ENCODE results near the gene ALPG.
A peak's percentile ranks its signal among the peaks of the same experiment; 100 is the strongest.
"Not testable (repeated sequence)": the region's sequence is repeated elsewhere in the genome, so short reads cannot be mapped to it uniquely, and the experiment has no call there.

Gene ALPG

GRCh38 chr2:232420463-232421188 lies 14.0 kb downstream of the ALPG start:
- DNase-seq, result peak; percentile 40

DNA sequence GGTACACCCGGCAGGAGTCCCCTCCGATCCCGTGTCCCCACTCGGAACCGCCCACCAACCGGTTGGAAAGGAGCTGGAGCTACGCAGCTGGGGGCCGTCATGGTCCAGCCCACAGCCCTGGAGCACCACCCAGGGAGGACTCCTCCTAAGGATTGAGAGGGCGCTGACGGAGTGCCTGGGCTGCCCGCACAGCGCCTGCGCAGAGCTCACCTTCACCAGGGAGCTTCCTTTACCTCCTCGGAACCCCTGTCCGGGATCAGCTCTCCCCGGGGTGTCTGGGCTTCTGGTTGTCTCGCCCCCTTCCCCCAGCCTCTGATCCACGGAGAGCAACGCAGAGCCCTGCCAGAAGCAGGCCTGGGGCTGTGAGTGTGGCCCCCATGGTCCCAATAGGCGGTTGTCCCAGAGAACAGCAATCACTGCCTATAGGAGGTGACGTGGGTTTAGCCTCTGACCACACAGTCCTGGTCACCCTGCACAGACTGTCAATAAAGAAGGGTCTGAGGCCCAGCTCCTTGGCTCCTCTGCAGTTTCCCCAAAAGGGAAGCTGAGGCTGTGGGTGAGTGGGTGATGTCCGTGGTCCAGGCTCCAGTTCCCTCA lies 14.6 kb downstream of the ALPG start:
- no peak for DNase-seq

DNA sequence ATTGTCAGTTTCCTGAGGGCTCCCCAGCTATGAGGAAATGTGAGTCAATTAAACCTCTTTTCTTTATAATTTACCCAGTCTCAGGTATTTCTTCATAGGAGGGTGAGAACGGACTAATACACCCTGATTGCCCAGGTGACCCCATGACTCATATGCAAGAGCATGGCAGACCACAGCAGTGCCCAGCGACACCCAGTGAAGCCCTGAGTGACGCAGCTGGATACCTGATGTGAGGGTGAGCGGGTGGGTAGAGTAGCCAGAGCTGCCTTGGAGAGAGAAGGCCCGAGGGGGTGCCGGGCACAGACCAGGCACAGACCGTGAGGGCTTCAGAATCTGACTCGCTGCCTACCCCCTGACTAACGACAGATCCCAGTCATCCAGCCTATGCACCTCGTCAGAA lies 15.4 kb downstream of the ALPG start:
- no peak for DNase-seq

DNA sequence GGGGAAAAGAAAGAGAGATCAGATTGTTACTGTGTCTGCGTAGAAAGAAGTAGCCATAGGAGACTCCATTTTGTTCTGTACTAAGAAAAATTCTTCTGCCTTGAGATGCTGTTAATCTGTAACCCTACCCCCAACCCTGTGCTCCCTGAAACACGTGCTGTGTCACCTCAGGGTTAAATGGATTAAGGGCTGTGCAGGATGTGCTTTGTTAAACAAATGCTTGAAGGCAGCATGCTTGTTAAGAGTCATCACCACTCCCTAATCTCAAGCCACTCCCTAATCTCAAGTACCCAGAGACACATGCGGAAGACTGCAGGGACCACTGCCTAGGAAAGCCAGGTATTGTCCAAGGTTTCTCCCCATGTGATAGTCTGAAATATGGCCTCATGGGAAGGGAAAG lies 16.4 kb downstream of the ALPG start:
- DNase-seq, result not testable (repeated sequence)

- not testable (repeated sequence) for DNase-seq
These were observed 16.8 kb downstream of the ALPG start for GRCh38 chr2:232423407-232423806.

GRCh38 chr2:232431705-232432590 lies 25.3 kb downstream of the ALPG start:
- DNase-seq, result no peak

GRCh38 chr2:232432598-232433184 lies 26.0 kb downstream of the ALPG start:
- peak; percentile 57 for DNase-seq

- not testable (repeated sequence) for DNase-seq
These were observed 27.0 kb downstream of the ALPG start for GRCh38 chr2:232433622-232434021.

GRCh38 chr2:232434091-232434490 lies 27.4 kb downstream of the ALPG start:
- DNase-seq, result no peak

- no peak for DNase-seq
These were observed 28.1 kb downstream of the ALPG start for GRCh38 chr2:232434563-232435374.

DNA sequence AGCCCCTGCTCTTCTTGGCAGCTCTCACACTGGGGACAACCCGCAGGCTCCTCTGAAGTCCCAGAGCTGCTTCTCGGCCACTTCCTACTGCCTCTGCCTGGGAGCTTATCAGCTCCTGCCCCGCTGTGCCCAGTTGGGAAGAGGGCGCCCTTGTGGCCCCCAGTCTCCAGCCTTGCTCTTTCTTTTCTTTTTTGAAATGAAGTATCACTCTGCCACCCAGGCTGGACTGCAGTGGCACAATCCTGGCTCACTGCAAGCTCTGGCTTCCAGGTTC lies 28.7 kb downstream of the ALPG start:
- no peak for DNase-seq

DNA sequence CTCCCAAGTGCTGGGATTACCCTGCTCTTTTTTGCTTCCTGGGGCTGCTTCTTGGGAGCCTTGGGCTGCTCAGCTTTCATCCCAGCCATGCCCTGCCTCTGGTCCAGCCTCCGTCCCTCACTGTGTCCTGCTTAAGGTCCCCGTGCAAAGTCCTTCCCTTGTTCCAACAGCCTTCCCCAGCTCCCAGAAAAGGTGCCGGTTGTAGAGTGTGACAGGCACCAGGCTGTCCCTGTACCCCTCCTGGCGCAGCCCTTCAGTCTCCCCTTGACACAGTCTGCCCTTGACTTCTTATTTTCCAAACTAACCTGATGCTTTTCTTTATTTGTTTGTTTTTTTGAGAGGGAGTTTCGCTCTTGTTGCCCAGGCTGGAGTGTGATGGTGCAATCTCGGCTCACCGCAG lies 29.2 kb downstream of the ALPG start:
- no peak for DNase-seq

- DNase-seq, result no peak
These were observed 29.9 kb downstream of the ALPG start for GRCh38 chr2:232436381-232437194.

DNA sequence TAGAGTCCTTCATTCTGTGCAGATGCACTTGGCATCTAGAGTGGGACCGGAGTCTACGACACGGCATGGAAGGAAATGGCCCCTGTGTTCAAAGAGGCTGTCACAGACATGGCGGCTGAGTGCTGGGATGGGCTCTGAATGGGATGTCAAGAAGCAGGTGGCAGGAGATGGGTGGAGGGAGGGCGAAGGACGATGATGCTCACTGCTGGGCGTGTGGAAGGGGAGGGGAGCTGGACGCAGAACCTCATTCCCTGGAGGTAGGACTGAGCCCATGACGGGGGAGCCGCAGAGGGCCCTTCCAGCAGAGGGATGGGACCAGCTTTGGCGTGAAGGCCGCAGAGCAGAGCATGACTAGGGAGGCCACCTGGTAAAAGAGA lies 30.5 kb downstream of the ALPG start:
- no peak for DNase-seq

DNA sequence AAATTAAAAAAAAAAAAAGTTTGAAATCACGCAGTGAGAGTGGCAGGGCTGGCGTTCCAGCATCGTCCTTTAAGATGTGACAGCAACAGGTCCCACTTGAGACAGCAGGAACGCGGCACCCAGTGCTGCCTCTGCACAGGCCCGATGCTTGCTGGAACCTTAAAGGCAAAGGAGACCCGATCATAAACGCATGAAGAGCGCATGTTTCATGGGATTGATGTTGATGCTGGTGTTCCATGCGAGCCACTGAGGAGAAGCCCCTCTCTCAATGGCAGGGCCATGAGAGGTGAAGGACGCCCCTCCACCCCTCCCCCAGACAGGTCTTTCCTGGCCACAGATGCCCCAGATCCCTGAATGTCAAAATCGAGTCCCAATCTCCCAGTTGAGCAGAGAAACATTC lies 31.4 kb downstream of the ALPG start:
- no peak for DNase-seq

DNA sequence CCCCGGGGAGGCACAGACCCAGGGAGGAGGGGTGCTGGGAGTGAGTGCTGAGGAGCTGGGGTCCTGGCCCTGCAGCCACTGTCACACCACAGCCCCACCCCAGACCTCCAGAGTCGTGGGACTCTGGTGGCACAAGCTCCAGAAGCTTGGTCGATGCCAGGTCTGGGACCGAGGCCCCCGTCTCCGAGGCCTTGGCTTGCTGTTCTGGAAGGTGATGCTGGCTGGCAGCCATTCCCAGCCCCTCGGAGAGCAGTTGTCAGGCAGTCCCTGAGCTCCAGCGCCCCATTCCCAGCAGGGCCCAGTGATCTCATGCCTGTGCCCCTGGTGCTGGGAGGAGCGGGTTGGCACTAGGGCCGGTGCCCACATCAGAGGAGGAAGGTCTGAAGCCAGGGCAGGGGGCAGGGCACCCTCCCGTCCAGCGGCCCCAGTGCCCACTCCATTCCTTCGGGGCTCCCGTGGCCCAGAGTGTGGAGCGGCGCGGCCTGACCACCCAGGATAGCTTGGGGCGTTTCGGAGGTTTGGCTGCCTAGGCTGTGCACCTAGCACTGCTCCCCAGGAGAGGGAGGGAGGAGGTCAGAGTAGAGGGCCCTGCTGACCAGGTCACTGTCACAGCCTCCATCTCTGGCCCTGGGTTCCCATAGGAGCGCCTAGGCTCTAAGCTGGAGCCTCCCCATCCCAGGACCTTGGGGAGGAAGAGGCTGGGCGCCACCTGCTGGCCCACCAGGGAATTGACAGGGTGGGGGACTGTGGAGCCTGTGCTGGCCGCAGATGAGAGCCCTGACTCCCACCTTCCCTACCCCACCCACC lies 32.5 kb downstream of the ALPG start:
- peak; percentile 22 for DNase-seq

DNA sequence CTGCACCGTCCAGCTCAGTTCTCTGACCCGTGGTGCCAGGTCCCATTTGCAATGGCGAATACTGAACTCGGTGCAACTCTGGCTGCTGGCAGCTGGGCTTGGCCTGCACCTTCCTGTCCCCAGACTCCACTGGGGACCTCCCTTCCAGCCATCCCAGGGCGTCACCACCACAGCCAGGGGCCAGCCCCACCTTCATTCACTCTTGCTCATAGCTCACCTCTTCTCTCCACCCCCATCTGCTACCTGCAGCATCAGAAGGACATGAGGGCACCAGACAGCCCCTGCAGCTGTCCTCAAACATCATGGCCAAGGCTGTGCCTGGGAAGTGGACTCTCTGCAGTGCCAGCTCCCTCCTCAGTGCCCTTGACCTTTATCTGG lies 33.1 kb downstream of the ALPG start:
- DNase-seq, result no peak

GRCh38 chr2:232440220-232441018 lies 33.8 kb downstream of the ALPG start:
- peak; percentile 90 for DNase-seq

GRCh38 chr2:232441147-232441651 lies 34.6 kb downstream of the ALPG start:
- no peak for DNase-seq

DNA sequence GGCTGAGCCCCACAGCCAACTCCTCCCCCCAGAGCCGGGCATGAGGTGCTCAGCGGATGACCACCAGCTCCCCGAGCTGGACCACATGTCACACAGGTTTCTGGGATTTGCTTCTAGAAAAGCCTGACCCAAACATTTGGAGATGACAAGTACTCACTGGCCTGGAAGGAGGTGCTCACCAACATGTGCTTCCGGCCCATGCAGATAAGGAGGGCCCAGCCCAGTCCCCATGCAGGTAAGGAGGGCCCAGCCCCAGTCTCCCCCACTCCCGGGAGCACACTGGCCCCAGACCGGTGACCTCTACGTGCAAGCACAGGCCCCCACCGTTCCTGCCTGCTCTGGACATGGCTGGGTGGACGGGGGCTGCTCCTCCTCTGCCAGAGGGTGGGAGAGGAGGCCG lies 35.3 kb downstream of the ALPG start:
- DNase-seq, result not testable (repeated sequence)

Data from hematopoietic multipotent progenitor cell treated with erythropoietin and hydrocortisone succinate and interleukin-3 and kit ligand, for 4 days (in vitro differentiated cells).